Measurements from ENCODE around the gene MLST8. TPM values are rescaled to one million over a fixed set of nuclear protein-coding genes. Genes with fewer than 3 reads are reported as not detected.

Gene MLST8
- total RNA-seq, 4 donors from 2014 or later: 9.3 to 32.8 (median 21.5) TPM

DNA sequence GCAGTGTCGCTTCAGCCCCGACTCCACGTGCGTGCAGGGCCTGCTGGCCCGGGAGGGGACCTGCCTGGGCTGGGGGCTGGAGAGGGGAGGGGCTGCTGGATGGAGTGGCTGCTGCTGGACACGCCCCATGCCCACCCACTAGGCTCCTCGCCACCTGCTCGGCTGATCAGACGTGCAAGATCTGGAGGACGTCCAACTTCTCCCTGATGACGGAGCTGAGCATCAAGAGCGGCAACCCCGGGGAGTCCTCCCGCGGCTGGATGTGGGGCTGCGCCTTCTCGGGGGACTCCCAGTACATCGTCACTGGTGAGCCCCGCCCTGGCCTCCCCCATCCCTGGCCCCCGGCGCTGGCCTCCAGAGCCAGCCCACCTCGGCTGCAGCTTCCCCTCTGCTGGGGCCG is 3.1 kb downstream of the MLST8 start:
- H3K27ac ChIP-seq: no peak overlapping the region
- intact Hi-C loops (cut with DNase I; ENCODE audit: low total_unique reads): no loop called here
- H3K4me3 ChIP-seq: no peak overlapping the region
- no peak for TF ChIP-seq POLR2A (IDR thresholded peaks at IDR 0.05)
- TF ChIP-seq, protein P1, sequence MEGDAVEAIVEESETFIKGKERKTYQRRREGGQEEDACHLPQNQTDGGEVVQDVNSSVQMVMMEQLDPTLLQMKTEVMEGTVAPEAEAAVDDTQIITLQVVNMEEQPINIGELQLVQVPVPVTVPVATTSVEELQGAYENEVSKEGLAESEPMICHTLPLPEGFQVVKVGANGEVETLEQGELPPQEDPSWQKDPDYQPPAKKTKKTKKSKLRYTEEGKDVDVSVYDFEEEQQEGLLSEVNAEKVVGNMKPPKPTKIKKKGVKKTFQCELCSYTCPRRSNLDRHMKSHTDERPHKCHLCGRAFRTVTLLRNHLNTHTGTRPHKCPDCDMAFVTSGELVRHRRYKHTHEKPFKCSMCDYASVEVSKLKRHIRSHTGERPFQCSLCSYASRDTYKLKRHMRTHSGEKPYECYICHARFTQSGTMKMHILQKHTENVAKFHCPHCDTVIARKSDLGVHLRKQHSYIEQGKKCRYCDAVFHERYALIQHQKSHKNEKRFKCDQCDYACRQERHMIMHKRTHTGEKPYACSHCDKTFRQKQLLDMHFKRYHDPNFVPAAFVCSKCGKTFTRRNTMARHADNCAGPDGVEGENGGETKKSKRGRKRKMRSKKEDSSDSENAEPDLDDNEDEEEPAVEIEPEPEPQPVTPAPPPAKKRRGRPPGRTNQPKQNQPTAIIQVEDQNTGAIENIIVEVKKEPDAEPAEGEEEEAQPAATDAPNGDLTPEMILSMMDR (IDR thresholded peaks at IDR 0.05): no peak
- no peaks in the 10 kb centered on the region for H3K36me3 ChIP-seq
- DNase-seq: no peak
- H3K4me1 ChIP-seq: peaks cover 0 to 5% of the 10 kb centered on the region in 2 donors
- no peaks in the 10 kb centered on the region for H3K27me3 ChIP-seq
- no peaks in the 10 kb centered on the region for H3K9me3 ChIP-seq

DNA sequence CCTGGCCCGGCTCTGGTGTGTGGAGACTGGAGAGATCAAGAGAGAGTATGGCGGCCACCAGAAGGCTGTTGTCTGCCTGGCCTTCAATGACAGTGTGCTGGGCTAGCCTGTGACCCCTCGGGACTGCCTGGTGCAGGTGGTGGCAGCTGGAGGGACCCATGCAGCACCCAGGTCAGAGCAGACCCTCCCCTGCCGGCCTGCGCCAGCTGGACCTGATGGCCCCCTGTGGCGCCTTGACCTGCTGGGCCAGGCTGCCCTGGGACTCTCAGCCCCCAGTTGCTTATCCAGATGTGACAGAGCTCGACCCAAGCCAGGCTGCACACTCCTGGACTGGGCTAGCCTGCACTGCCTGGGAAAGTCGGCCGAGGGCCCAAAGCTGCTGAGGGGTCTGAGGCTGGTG is 3.5 kb downstream of the MLST8 start:
- no peaks in the 10 kb centered on the region for H3K27me3 ChIP-seq
- TF ChIP-seq POLR2A (IDR thresholded peaks at IDR 0.05): no peak
- TF ChIP-seq, protein P1 (IDR thresholded peaks at IDR 0.05): no peak
- no peaks in the 10 kb centered on the region for H3K36me3 ChIP-seq
- no peak for DNase-seq
- H3K9me3 ChIP-seq: no peaks in the 10 kb centered on the region
- intact Hi-C loops (cut with DNase I; ENCODE audit: low total_unique reads): no loop called here
- no peak overlapping the region for H3K4me3 ChIP-seq
- H3K4me1 ChIP-seq: peaks cover 0 to 10% of the 10 kb centered on the region in 2 donors
- no peak overlapping the region for H3K27ac ChIP-seq

DNA sequence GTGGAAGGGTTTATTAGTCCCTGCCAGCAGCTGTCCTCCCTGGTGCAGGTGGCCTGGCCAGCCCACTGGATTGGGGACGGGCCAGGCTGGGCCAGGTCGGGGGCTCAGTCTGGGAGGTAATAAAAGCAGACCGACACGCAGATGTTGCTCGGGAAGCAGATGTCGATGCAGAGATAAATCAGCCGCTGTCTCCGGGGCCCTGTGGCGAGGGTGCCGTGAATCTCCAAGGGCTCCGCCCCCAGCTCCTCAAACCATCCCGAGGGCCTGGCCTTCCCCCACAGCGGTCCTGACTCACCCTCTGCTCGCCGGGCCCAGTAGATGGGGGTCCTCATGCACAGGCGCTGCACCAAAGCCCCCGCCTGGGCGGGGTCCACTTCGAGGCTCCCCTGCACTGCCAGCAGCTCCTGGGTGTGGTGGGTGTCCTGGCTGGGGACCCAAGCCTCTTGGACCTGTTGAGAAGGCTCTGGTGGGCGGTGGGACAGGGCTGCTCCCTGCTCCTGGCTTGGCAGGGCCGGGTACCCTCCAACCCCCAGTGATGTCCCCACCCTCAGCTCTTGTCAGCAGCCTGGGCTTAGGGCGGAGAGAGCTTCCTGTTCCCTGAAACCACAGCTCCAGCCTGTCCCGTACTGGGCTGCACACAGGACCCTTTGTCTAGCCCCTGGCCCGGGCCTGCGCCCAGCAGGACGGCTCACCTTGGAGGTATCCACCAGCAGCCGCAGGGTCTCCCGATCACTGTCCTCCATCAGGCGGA is 4.2 kb downstream of the MLST8 start:
- Histone ChIP-seq H3K27me3 (no peaks in the 10 kb centered on the region), H3K4me3 (no peak overlapping the region), H3K4me1 (peaks cover 0 to 15% of the 10 kb centered on the region in 2 donors), H3K9me3 (no peaks in the 10 kb centered on the region), H3K36me3 (no peaks in the 10 kb centered on the region), H3K27ac (no peak overlapping the region)
- intact Hi-C loops (cut with DNase I; ENCODE audit: low total_unique reads): loop anchor here (10.0 kb wide), 1 partner anchor 55 kb away; the partner anchor contains the start of gene TRAF7
- no peak for TF ChIP-seq POLR2A (IDR thresholded peaks at IDR 0.05)
- TF ChIP-seq, protein P1 (IDR thresholded peaks at IDR 0.05): no peak
- DNase-seq: no peak

DNA sequence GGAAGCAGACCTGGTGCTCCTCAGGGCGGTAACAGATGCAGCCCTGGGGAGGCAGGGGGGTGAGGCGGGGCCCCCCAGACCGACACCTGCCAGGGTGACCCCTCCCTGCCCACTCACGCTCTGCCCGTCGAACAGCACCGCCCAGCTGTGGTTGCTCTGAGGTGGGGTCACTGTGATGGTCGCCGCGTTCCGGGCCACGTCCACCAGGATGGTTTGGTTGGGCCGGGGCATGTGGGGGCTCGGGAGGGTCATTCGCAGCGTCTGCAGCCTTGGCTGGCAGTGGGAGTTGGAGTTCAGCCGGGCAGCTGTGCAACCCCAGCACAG is 4.7 kb downstream of the MLST8 start:
- H3K4me1 ChIP-seq: peaks cover 0 to 15% of the 10 kb centered on the region in 2 donors
- TF ChIP-seq, protein P1 (IDR thresholded peaks at IDR 0.05): no peak
- TF ChIP-seq POLR2A (IDR thresholded peaks at IDR 0.05): no peak
- no peaks in the 10 kb centered on the region for H3K27me3 ChIP-seq
- no peaks in the 10 kb centered on the region for H3K9me3 ChIP-seq
- H3K36me3 ChIP-seq: no peaks in the 10 kb centered on the region
- intact Hi-C loops (cut with DNase I; ENCODE audit: low total_unique reads): loop anchor here (10.0 kb wide), 1 partner anchor 55 kb away; the partner anchor contains the start of gene TRAF7
- no peak for DNase-seq
- H3K27ac ChIP-seq: no peak overlapping the region
- no peak overlapping the region for H3K4me3 ChIP-seq

Data from uterus (tissue), 4 donors.